ENCODE results near the gene FAM83G. TPM values are rescaled to one million over a fixed set of nuclear protein-coding genes. Genes with fewer than 3 reads are reported as not detected.
"Not testable (repeated sequence)": the region's sequence is repeated elsewhere in the genome, so short reads cannot be mapped to it uniquely, and the experiment has no call there.

FAM83G gene, protein sequence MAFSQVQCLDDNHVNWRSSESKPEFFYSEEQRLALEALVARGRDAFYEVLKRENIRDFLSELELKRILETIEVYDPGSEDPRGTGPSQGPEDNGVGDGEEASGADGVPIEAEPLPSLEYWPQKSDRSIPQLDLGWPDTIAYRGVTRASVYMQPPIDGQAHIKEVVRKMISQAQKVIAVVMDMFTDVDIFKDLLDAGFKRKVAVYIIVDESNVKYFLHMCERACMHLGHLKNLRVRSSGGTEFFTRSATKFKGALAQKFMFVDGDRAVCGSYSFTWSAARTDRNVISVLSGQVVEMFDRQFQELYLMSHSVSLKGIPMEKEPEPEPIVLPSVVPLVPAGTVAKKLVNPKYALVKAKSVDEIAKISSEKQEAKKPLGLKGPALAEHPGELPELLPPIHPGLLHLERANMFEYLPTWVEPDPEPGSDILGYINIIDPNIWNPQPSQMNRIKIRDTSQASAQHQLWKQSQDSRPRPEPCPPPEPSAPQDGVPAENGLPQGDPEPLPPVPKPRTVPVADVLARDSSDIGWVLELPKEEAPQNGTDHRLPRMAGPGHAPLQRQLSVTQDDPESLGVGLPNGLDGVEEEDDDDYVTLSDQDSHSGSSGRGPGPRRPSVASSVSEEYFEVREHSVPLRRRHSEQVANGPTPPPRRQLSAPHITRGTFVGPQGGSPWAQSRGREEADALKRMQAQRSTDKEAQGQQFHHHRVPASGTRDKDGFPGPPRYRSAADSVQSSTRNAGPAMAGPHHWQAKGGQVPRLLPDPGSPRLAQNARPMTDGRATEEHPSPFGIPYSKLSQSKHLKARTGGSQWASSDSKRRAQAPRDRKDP
- total RNA-seq (ENCODE audit: unreplicated experiment), result 1.6 TPM
- long read RNA-seq, result 0 reads

DNA sequence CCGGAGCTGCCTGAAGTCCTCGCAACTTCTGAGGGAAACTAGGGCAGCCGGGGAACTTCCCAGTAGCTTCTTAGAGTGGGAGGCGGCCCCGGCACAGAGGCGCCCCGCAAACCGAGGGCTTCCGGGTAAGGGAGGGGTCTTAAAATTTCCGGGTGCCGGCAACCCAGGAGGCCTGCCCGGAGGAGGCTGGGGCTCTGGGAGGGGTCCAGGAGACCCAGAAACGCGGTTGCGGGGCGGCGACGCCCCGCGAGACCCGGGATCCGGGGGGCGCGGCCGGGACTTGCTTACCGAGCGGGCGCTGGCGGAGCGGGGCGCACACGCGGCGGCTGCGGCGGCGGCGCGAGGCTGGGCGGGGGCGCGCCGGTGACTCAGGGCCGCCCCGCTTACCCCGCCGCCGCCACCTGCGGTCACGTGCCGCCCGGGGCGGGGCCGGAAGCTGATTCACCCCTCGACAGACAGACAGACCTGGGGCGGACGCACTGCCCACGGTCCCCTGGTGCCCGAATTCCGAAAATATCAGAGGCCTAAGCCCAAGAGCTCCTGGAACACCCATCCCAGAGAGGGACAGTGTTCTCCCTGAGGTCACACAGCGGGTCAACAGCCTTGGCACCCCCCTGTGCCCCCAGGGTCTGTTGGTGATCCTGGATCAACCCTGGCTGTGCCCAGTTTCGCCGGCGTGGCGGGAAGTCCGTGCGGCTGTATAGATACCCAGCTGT lies at the start of gene FAM83G:
Gene FAM83G (minus strand): TSS at position 344 of the 716 bp plus-strand sequence. CDS start 723 bp downstream, outside the sequence.
- H3K4me1 Mint-ChIP-seq (ENCODE audit: unreplicated experiment), result no peaks in the 10 kb centered on the region
- no peaks in the 10 kb centered on the region for H3K27me3 Mint-ChIP-seq (ENCODE audit: unreplicated experiment)
- TF ChIP-seq, protein P1, sequence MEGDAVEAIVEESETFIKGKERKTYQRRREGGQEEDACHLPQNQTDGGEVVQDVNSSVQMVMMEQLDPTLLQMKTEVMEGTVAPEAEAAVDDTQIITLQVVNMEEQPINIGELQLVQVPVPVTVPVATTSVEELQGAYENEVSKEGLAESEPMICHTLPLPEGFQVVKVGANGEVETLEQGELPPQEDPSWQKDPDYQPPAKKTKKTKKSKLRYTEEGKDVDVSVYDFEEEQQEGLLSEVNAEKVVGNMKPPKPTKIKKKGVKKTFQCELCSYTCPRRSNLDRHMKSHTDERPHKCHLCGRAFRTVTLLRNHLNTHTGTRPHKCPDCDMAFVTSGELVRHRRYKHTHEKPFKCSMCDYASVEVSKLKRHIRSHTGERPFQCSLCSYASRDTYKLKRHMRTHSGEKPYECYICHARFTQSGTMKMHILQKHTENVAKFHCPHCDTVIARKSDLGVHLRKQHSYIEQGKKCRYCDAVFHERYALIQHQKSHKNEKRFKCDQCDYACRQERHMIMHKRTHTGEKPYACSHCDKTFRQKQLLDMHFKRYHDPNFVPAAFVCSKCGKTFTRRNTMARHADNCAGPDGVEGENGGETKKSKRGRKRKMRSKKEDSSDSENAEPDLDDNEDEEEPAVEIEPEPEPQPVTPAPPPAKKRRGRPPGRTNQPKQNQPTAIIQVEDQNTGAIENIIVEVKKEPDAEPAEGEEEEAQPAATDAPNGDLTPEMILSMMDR (IDR thresholded peaks at IDR 0.05; ENCODE audit: unreplicated experiment), result no peak
- H3K9me3 Mint-ChIP-seq (ENCODE audit: unreplicated experiment), result no peaks in the 10 kb centered on the region
- peaks cover under 1% of the 10 kb centered on the region for H3K36me3 Mint-ChIP-seq (ENCODE audit: low read depth, unreplicated experiment)
- peak; percentile 32 for DNase-seq (ENCODE audit: low spot score)
- H3K27ac Mint-ChIP-seq (ENCODE audit: unreplicated experiment), result no peak within 1 kb of the TSS
- H3K4me3 Mint-ChIP-seq (ENCODE audit: unreplicated experiment), result peak within 1 kb of the TSS; percentile 87

DNA sequence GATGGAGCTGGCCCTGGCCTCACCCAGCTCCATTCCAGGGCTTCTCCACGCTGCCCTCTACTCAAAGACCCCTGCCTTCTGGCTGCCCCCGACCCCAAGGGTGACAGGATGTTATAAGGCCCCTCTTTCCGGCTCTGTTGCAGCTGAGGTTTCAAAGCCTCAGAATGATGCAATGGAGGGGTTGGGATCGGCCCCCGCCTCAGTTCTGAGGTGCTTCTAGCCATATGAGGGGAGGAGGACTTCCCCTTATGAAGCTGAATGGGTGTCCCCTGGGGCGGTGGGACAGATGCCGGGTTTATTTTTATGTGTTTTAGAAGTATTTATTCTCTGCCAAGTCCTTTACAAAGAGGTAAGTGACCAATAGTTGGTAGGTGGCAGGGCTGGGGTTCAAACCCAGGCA lies 44.3 kb upstream of the FAM83G start:
- H3K36me3 Mint-ChIP-seq (ENCODE audit: low read depth, unreplicated experiment); H3K4me1 Mint-ChIP-seq (ENCODE audit: unreplicated experiment); H3K9me3 Mint-ChIP-seq (ENCODE audit: unreplicated experiment); H3K4me3 Mint-ChIP-seq (ENCODE audit: unreplicated experiment); H3K27ac Mint-ChIP-seq (ENCODE audit: unreplicated experiment); H3K27me3 Mint-ChIP-seq (ENCODE audit: unreplicated experiment): not testable (repeated sequence)
- peak; percentile 0 for DNase-seq (ENCODE audit: low spot score)

DNA sequence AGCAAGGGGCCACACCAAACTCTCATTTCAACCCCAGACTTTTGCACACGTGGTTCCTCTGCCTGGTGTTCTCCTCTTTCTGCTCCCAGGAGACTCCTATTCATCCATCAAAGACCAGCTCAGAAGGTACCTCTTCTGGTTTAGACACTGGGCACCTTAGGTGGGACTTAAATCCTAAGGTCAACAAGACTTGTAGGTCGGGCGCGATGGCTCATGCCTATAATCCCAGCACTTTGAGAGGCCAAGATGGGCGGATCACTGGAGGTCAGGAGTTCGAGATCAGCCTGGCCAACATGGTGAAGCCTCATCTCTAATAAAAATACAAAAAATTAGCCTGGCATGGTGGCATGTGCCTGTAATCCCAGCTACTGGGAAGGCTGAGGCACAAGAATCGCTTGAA lies 42.9 kb upstream of the FAM83G start:
- not testable (repeated sequence) for H3K36me3 Mint-ChIP-seq (ENCODE audit: low read depth, unreplicated experiment); H3K27me3 Mint-ChIP-seq (ENCODE audit: unreplicated experiment); H3K9me3 Mint-ChIP-seq (ENCODE audit: unreplicated experiment); H3K27ac Mint-ChIP-seq (ENCODE audit: unreplicated experiment); H3K4me1 Mint-ChIP-seq (ENCODE audit: unreplicated experiment); H3K4me3 Mint-ChIP-seq (ENCODE audit: unreplicated experiment)
- DNase-seq (ENCODE audit: low spot score), result peak; percentile 1

DNA sequence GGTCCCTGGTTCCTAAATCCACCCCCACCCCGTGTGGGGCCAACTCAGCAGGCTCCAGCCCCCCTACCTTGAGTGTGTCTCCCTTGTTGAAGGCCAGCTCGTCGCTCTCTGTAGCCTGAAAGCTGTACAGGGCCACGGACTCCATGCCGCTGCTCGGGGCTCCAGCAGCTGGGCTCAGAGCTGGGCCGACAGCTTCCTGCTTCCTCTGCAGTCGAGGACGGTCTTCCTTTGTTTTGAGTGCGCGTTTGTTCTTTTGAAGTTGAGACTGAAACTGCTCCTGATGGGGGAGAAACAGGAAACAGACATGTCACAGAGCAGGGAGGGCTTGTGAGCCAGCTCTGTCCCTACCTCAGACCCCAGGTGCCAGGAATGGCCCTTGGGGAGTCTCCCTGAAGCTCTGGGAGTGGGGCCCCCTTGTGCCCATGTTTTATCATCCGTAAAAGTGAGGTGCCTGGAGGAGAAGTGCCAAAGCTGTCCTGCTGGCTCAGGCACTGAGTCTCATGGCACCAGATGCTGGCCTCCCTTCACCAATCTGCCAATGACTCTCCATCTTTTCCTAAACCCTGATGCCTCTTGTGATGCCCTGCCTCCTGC lies 42.3 kb upstream of the FAM83G start, which contains the start of gene GRAP:
Gene GRAP (minus strand): TSS at position 176 of the 594 bp plus-strand sequence. CDS start 31 bp downstream, at position 145.
- H3K4me3 Mint-ChIP-seq (ENCODE audit: unreplicated experiment); H3K4me1 Mint-ChIP-seq (ENCODE audit: unreplicated experiment); DNase-seq (ENCODE audit: low spot score); H3K27ac Mint-ChIP-seq (ENCODE audit: unreplicated experiment); H3K9me3 Mint-ChIP-seq (ENCODE audit: unreplicated experiment); H3K36me3 Mint-ChIP-seq (ENCODE audit: low read depth, unreplicated experiment); H3K27me3 Mint-ChIP-seq (ENCODE audit: unreplicated experiment): not testable (repeated sequence)

DNA sequence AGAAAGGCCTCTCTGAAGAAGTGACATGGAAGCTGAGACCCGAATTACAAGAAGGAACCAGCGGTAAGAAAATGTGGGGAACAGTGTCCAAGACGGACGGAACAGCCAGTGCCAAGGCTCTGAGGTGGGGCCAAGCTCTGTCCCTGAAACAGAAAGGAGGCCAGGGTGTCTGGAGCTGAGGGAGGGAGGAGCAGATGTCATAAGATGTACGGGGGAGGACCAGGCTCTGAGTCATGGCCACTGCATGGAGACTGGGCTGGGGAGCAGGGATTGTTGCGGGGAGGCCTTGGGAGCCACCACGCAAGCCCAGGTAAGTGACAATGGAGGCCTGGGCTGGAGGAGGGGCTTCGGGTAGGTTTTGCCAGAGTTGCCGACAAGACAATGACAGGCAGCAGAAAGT lies 40.1 kb upstream of the FAM83G start:
- not testable (repeated sequence) for H3K4me3 Mint-ChIP-seq (ENCODE audit: unreplicated experiment); H3K9me3 Mint-ChIP-seq (ENCODE audit: unreplicated experiment); H3K36me3 Mint-ChIP-seq (ENCODE audit: low read depth, unreplicated experiment); DNase-seq (ENCODE audit: low spot score); H3K27ac Mint-ChIP-seq (ENCODE audit: unreplicated experiment); H3K4me1 Mint-ChIP-seq (ENCODE audit: unreplicated experiment); H3K27me3 Mint-ChIP-seq (ENCODE audit: unreplicated experiment)

DNA sequence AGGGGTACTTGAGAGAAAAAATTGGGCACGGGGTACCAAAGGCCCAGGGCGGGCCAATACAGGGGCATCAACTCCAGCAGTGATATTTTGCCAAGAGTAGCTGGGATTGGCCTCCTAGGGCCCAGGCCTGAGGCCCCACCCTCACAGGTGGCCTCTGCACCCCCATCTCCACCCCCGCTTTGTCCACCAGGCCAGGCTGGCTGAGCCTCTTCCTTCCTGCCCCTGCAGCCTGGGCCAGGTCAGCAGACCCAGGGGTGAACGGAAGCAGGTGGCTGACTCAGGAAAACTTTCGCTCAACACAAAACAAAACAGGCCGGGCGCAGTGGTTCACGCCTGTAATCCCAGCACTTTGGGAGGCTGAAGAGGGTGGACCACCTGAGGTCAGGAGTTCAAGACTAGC lies 38.5 kb upstream of the FAM83G start:
- not testable (repeated sequence) for H3K27me3 Mint-ChIP-seq (ENCODE audit: unreplicated experiment); H3K4me3 Mint-ChIP-seq (ENCODE audit: unreplicated experiment); H3K27ac Mint-ChIP-seq (ENCODE audit: unreplicated experiment); H3K9me3 Mint-ChIP-seq (ENCODE audit: unreplicated experiment); H3K36me3 Mint-ChIP-seq (ENCODE audit: low read depth, unreplicated experiment); H3K4me1 Mint-ChIP-seq (ENCODE audit: unreplicated experiment); DNase-seq (ENCODE audit: low spot score)

DNA sequence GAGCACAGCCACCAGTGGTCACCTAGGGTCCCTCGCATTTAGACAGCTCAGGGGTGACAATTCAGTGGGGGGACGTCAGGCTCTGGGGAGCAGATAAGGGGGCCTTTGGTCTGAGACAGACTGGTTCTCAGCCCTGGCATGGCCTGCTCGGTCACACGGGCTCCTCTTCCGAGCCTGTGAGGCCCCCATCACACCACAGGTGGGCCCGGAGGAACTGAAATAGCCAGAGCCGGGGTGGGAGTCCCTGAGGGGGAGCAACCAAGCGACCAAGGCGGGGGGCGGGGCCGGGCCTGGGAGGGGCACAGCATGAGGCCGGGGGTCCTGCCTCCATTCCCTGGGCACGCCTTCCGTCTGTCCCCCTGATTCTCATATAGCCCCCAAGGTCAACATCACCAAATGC lies 37.8 kb upstream of the FAM83G start:
- H3K27me3 Mint-ChIP-seq (ENCODE audit: unreplicated experiment); H3K9me3 Mint-ChIP-seq (ENCODE audit: unreplicated experiment); H3K4me3 Mint-ChIP-seq (ENCODE audit: unreplicated experiment); H3K4me1 Mint-ChIP-seq (ENCODE audit: unreplicated experiment); H3K27ac Mint-ChIP-seq (ENCODE audit: unreplicated experiment); H3K36me3 Mint-ChIP-seq (ENCODE audit: low read depth, unreplicated experiment); DNase-seq (ENCODE audit: low spot score): not testable (repeated sequence)

DNA sequence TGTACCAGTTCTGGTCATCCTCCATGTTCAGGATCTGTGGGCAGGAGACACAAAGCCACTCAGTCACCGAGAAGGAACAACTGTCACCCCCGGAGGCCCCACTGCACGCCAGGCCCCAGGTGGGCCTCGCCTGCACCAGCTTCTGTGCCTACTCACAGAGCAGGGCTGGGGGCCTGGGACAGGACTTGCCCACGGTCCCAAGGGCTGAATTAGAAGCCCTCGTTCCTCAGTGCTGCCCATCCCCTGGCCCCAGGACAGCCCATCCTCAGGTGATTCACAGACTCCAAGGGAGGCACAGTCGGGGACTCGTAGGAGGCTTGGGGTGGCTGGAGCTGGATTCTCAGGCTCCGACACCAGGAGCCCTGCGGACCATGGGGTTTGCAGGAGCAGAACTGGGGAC lies 37.3 kb upstream of the FAM83G start:
- not testable (repeated sequence) for H3K9me3 Mint-ChIP-seq (ENCODE audit: unreplicated experiment); H3K27ac Mint-ChIP-seq (ENCODE audit: unreplicated experiment); H3K36me3 Mint-ChIP-seq (ENCODE audit: low read depth, unreplicated experiment); H3K4me1 Mint-ChIP-seq (ENCODE audit: unreplicated experiment); H3K4me3 Mint-ChIP-seq (ENCODE audit: unreplicated experiment); H3K27me3 Mint-ChIP-seq (ENCODE audit: unreplicated experiment)
- DNase-seq (ENCODE audit: low spot score), result peak; percentile 1

DNA sequence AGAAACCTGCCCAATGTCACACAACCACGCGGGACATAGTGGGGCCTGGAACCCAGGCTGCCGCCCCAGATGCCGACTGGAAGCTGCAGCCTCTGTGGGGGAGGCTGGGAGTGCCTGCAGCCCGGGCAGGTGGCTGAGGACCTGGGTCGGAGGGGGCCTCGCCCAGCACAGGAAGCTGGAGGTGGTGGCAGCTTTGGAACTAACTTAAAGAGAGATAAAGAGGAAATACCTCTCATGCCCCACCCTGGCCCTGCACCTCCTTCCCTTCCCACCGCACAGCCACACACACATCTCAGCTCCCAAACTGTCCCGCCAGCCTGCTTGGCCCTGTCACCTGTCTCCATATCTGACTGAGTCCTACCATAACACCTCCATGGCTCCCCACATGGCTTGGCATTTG lies 35.8 kb upstream of the FAM83G start:
- H3K4me3 Mint-ChIP-seq (ENCODE audit: unreplicated experiment); H3K27ac Mint-ChIP-seq (ENCODE audit: unreplicated experiment); H3K4me1 Mint-ChIP-seq (ENCODE audit: unreplicated experiment); H3K36me3 Mint-ChIP-seq (ENCODE audit: low read depth, unreplicated experiment); H3K27me3 Mint-ChIP-seq (ENCODE audit: unreplicated experiment); DNase-seq (ENCODE audit: low spot score); H3K9me3 Mint-ChIP-seq (ENCODE audit: unreplicated experiment): not testable (repeated sequence)

DNA sequence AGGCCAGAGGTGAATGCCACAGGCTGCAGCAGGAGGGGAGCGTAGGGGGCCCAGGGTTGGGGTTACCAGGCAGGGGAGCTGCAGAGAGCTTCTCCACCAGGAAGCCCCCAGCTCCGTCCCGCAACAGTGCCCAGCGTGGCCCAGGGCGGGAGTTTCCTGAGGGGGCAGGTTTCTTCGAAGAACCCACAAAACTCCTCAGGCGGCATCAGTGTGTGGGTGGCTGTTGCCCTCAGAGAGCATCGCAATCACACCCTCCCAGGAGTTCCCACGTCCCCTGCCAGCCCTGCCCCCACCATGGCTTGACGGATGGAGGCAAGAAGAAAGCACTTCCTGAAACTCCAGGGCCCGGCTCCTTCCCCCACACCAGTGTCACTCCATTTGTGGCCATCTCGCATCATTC lies 34.2 kb upstream of the FAM83G start:
- DNase-seq (ENCODE audit: low spot score); H3K27ac Mint-ChIP-seq (ENCODE audit: unreplicated experiment); H3K27me3 Mint-ChIP-seq (ENCODE audit: unreplicated experiment); H3K4me3 Mint-ChIP-seq (ENCODE audit: unreplicated experiment); H3K9me3 Mint-ChIP-seq (ENCODE audit: unreplicated experiment); H3K36me3 Mint-ChIP-seq (ENCODE audit: low read depth, unreplicated experiment); H3K4me1 Mint-ChIP-seq (ENCODE audit: unreplicated experiment): not testable (repeated sequence)

Measured in endothelial cell (in vitro differentiated cells).